K562 (cell line): ENCODE measurements around the gene CCDC78. TPM values are rescaled to one million over a fixed set of nuclear protein-coding genes. Genes with fewer than 3 reads are reported as not detected.

Source experiments
- EP400 ChIP-seq: fragments of 450-650 bp; IDR thresholded peaks from 2 replicates; pipeline ENCODE4 v1.6.1; 2017; ENCODE audit warnings: antibody characterized with exemption, mild to moderate bottlenecking, moderate library complexity
- HNRNPL ChIP-seq: fragments of 200-400 bp; formaldehyde crosslinking; IDR thresholded peaks from 2 replicates; pipeline ENCODE4 v1.6.1; 2017; ENCODE audit warnings: low read depth, mild to moderate bottlenecking, low read length
- NCOA4 ChIP-seq: fragments of 450-650 bp; IDR thresholded peaks from 2 replicates; pipeline ENCODE4 v1.6.1; 2018; ENCODE audit warnings: mild to moderate bottlenecking; ENCODE audit not compliant: partially characterized antibody
- PCBP2 ChIP-seq: fragments of 200-400 bp; formaldehyde crosslinking; IDR thresholded peaks from 2 replicates; pipeline ENCODE4 v1.6.1; 2018; ENCODE audit warnings: low read length, low read depth, mild to moderate bottlenecking, moderate library complexity; ENCODE audit not compliant: poor library complexity, severe bottlenecking
- POLR2A ChIP-seq: fragments of 450-650 bp; conservative IDR thresholded peaks from 2 replicates; pipeline ENCODE4 v1.6.1; 2016
- POLR2G ChIP-seq: fragments of 200-400 bp; formaldehyde crosslinking; IDR thresholded peaks from 2 replicates; pipeline ENCODE4 v1.6.1; 2017; ENCODE audit warnings: low read depth, mild to moderate bottlenecking, antibody characterized with exemption, low read length, moderate library complexity
- PRPF4 ChIP-seq: fragments of 200-400 bp; formaldehyde crosslinking; IDR thresholded peaks from one replicate; pipeline ENCODE4 v1.6.1; 2017; ENCODE audit warnings: low read length, low read depth, mild to moderate bottlenecking; ENCODE audit not compliant: insufficient read depth, poor library complexity, severe bottlenecking
- RBFOX2 ChIP-seq: fragments of 200-400 bp; formaldehyde crosslinking; IDR thresholded peaks from 2 replicates; pipeline ENCODE4 v1.6.1; 2017; ENCODE audit warnings: low read depth, mild to moderate bottlenecking, low read length, moderate library complexity
- polyA plus RNA-seq, 8 experiments: library from polyadenylated mRNA; depleted of rRNA in 4 of 8; stranded (reverse) in 5 of 8; unstranded in 3 of 8; fragments of >200 nt; fragmentation: Nextera tagmentation in 2 of 8; fragmentation: Illumina TruSeq in 1 of 8; extraction: Ambion mirVana in 2 of 8; extraction: Trizol in 1 of 8; gene quantifications; 2 replicates each; pipeline versions ENCODE4 v1.2.1 to v1.2.3, GENCODE V29; 2011 to 2014; ENCODE audit warnings: inconsistent platforms in 1 of 8, missing spikeins in 1 of 8
- total RNA-seq, 7 experiments: library from RNA; depleted of rRNA in 6 of 7; stranded (reverse); fragments of >200 nt in 6 of 7; fragmentation: Illumina TruSeq in 2 of 7; extraction: Trizol in 2 of 7; gene quantifications; 2 replicates each; pipeline versions ENCODE4 v1.2.1 to v1.2.3, GENCODE V29; 2011 to 2021; ENCODE audit warnings: low replicate concordance in 1 of 7
- TF ChIP-seq, protein P1 (sequence below), 2 experiments: IDR thresholded peaks; 2 replicates each; pipeline ENCODE4 v1.6.1; 2011; ENCODE audit warnings: borderline replicate concordance in 1 of 2, control low read depth in 1 of 2, low read depth in 1 of 2, low read length in 1 of 2, mild to moderate bottlenecking in 1 of 2, mixed read lengths in 1 of 2, moderate library complexity in 1 of 2; ENCODE audit not compliant: insufficient read depth in 1 of 2, insufficient read length in 1 of 2, poor library complexity in 1 of 2, severe bottlenecking in 1 of 2; ENCODE audit errors: extremely low read depth in 1 of 2
- TF ChIP-seq, protein P2 (sequence below): fragments of 450-650 bp; formaldehyde crosslinking; IDR thresholded peaks from 2 replicates; pipeline ENCODE4 v1.4.0; 2020; ENCODE audit warnings: mild to moderate bottlenecking, moderate library complexity
- TF ChIP-seq, protein P3 (sequence below): conservative IDR thresholded peaks from 2 replicates; pipeline ENCODE4 v1.6.1; 2011; ENCODE audit warnings: low read depth, mild to moderate bottlenecking, low read length; ENCODE audit not compliant: control insufficient read depth
- TF ChIP-seq, protein P4 (sequence below): fragments of 150-350 bp; IDR thresholded peaks from 2 replicates; pipeline ENCODE4 v1.6.1; 2014; ENCODE audit warnings: low read depth, mild to moderate bottlenecking, low read length, borderline replicate concordance
- TF ChIP-seq, protein P5 (sequence below), 2 experiments: fragments of 250-450 bp in 1 of 2; fragments of 450-650 bp in 1 of 2; sonication (Bioruptor Pico) in 1 of 2; IDR thresholded peaks; 2 replicates each; pipeline versions ENCODE4 v1.6.1 to v1.8.0; 2016 to 2021; ENCODE audit warnings: mild to moderate bottlenecking in 2 of 2, moderate library complexity in 2 of 2, missing compliant biosample characterization in 1 of 2, missing genetic modification characterization in 1 of 2
- TF ChIP-seq, protein P6 (sequence below): sonication (generic); formaldehyde crosslinking; IDR thresholded peaks from 2 replicates; pipeline ENCODE4 v1.8.1; 2023; ENCODE audit warnings: mild to moderate bottlenecking, missing genetic modification reagents

The CCDC78 gene
- total and polyA plus RNA-seq, 9 of the 15 experiments (the other 6 are each of a cell fraction or from before 2014, with no cell fraction given): 0.24 to 17.7 (median 2.9) TPM

DNA sequence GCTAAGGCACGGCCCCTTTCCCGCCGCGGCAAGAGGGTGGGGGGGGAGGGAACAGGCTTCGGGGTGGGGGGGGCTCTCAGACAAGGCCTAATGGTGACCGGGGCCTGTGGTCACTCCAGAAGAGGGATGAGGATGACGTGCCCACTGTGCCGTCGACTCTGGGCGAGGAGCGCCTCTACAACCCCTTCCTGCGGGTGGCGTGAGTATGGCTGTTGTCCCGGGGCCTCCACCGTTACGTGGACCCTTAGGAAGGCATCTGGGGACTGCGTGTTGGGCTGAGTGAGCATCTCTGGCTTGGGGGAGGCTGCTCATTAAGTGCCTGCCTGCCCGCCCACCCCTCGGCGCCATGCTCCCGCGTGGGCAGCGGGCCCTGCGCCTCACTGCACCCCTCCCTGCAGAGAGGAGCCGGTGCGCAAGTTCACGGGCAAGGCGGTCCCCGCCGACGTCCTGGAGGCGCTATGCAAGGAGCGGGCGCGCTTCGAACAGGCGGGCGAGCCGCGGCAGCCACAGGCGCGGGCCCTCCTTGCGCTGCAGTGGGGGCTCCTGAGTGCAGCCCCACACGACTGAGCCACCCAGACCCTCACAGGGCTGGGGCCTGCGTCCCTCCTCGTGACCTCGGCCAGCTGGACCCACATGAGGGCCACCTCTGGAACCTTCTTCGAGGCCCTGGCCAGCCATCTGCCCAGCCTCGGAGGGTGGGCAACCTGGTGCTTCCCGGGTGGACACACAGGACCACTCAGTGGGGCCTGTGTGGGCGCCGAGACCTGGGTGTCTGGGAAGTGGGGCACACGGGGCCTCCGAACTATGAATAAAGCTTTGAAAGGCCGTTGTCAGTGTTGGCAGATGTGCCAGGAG is 2.9 kb upstream of the CCDC78 start (continued):
- TF ChIP-seq, protein P1, sequence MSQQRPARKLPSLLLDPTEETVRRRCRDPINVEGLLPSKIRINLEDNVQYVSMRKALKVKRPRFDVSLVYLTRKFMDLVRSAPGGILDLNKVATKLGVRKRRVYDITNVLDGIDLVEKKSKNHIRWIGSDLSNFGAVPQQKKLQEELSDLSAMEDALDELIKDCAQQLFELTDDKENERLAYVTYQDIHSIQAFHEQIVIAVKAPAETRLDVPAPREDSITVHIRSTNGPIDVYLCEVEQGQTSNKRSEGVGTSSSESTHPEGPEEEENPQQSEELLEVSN (IDR thresholded peaks at IDR 0.05; ENCODE audit: borderline replicate concordance in 1 of 2, extremely low read depth in 1 of 2, insufficient read depth in 1 of 2, insufficient read length in 1 of 2, low read depth in 1 of 2, low read length in 1 of 2, poor library complexity in 1 of 2, severe bottlenecking in 1 of 2): peak in 1 of 2 experiments; percentile 56
- TF ChIP-seq NCOA4 (no peak), RBFOX2 (peak; percentile 72), POLR2G (peak; percentile 78), PCBP2 (no peak), EP400 (no peak), POLR2A (peak; percentile 47; the same call in 1 of the 2 replicates), PRPF4 (no peak), HNRNPL (peak; percentile 86; the same call in 1 of the 2 replicates)
- TF ChIP-seq, protein P2, sequence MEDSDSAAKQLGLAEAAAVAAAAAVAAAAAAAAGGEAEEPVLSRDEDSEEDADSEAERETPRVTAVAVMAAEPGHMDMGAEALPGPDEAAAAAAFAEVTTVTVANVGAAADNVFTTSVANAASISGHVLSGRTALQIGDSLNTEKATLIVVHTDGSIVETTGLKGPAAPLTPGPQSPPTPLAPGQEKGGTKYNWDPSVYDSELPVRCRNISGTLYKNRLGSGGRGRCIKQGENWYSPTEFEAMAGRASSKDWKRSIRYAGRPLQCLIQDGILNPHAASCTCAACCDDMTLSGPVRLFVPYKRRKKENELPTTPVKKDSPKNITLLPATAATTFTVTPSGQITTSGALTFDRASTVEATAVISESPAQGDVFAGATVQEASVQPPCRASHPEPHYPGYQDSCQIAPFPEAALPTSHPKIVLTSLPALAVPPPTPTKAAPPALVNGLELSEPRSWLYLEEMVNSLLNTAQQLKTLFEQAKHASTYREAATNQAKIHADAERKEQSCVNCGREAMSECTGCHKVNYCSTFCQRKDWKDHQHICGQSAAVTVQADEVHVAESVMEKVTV (CRISPR knock-in tag): no peak
- TF ChIP-seq, protein P3, sequence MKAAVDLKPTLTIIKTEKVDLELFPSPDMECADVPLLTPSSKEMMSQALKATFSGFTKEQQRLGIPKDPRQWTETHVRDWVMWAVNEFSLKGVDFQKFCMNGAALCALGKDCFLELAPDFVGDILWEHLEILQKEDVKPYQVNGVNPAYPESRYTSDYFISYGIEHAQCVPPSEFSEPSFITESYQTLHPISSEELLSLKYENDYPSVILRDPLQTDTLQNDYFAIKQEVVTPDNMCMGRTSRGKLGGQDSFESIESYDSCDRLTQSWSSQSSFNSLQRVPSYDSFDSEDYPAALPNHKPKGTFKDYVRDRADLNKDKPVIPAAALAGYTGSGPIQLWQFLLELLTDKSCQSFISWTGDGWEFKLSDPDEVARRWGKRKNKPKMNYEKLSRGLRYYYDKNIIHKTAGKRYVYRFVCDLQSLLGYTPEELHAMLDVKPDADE: peak; percentile 14; the same call in 1 of the 2 replicates
- TF ChIP-seq, protein P4, sequence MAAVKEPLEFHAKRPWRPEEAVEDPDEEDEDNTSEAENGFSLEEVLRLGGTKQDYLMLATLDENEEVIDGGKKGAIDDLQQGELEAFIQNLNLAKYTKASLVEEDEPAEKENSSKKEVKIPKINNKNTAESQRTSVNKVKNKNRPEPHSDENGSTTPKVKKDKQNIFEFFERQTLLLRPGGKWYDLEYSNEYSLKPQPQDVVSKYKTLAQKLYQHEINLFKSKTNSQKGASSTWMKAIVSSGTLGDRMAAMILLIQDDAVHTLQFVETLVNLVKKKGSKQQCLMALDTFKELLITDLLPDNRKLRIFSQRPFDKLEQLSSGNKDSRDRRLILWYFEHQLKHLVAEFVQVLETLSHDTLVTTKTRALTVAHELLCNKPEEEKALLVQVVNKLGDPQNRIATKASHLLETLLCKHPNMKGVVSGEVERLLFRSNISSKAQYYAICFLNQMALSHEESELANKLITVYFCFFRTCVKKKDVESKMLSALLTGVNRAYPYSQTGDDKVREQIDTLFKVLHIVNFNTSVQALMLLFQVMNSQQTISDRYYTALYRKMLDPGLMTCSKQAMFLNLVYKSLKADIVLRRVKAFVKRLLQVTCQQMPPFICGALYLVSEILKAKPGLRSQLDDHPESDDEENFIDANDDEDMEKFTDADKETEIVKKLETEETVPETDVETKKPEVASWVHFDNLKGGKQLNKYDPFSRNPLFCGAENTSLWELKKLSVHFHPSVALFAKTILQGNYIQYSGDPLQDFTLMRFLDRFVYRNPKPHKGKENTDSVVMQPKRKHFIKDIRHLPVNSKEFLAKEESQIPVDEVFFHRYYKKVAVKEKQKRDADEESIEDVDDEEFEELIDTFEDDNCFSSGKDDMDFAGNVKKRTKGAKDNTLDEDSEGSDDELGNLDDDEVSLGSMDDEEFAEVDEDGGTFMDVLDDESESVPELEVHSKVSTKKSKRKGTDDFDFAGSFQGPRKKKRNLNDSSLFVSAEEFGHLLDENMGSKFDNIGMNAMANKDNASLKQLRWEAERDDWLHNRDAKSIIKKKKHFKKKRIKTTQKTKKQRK: no peak
- TF ChIP-seq, protein P5, sequence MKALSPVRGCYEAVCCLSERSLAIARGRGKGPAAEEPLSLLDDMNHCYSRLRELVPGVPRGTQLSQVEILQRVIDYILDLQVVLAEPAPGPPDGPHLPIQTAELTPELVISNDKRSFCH (CRISPR knock-in tag; IDR thresholded peaks at IDR 0.05): no peak
- TF ChIP-seq, protein P5 (tag; IDR thresholded peaks at IDR 0.05): no peak
- TF ChIP-seq, protein P6, sequence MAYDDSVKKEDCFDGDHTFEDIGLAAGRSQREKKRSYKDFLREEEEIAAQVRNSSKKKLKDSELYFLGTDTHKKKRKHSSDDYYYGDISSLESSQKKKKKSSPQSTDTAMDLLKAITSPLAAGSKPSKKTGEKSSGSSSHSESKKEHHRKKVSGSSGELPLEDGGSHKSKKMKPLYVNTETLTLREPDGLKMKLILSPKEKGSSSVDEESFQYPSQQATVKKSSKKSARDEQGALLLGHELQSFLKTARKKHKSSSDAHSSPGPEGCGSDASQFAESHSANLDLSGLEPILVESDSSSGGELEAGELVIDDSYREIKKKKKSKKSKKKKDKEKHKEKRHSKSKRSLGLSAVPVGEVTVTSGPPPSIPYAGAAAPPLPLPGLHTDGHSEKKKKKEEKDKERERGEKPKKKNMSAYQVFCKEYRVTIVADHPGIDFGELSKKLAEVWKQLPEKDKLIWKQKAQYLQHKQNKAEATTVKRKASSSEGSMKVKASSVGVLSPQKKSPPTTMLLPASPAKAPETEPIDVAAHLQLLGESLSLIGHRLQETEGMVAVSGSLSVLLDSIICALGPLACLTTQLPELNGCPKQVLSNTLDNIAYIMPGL: no peak
